HG02588 (cell line): ENCODE results near the gene HSD17B1.
"Not testable (repeated sequence)": the region's sequence is repeated elsewhere in the genome, so short reads cannot be mapped to it uniquely, and the experiment has no call there.

Source experiments
- ATAC-seq: cut with Tn5 transposase; IDR thresholded peaks from one replicate; pipeline ENCODE4 v1.9.1; 2021; ENCODE audit warnings: mild to moderate bottlenecking, moderate library complexity; ENCODE audit not compliant: unreplicated experiment

Gene HSD17B1

GRCh38 chr17:42522798-42523278, 29.9 kb upstream of the HSD17B1 start:
- ATAC-seq: no peak

DNA sequence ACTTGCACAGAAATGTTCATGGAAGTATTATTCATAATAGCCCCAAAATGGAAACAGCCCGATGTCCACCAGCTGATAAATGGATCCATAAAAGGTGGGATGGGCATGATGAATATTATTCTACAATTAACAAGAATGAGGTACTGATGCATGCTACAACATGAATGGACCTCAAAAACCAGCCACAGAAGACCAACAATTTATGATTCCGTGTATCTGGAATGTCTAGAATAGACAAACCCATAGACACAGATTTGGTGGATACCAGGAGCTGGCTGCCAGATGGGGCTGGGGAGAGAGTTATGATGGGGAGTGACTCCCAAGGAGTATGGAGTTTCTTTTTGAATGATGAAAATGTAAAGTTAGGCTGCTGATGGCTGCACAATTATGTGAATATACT, 27.5 kb upstream of the HSD17B1 start:
- ATAC-seq: no peak

- no peak for ATAC-seq
These were observed 26.7 kb upstream of the HSD17B1 start for GRCh38 chr17:42526031-42526444.

DNA sequence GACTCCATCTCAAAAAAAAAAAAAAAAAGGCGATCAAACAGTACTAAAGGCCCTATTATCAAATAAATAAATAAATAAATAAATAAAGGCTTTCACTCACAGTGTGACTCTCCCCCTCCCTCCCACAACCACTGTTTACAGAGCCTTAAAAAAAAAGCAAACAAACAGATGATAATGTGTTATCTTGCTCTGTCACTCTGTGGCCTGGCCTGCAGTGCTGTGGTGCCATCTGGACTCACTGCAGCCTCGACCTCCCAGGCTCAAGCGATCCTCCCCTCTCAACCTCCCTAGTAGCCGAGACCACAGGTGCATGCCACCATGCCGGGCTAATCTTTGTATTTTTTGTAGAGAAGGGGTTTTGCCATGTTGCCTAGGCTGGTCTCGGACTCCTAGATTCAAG, 24.8 kb upstream of the HSD17B1 start:
- ATAC-seq: no peak

- ATAC-seq: no peak
These were observed 23.7 kb upstream of the HSD17B1 start for GRCh38 chr17:42529061-42529460.

GRCh38 chr17:42530952-42531454, 21.7 kb upstream of the HSD17B1 start:
- no peak for ATAC-seq

- ATAC-seq: no peak
These were observed 21.0 kb upstream of the HSD17B1 start for GRCh38 chr17:42531455-42532354.

- ATAC-seq: no peak
These were observed 17.3 kb upstream of the HSD17B1 start for GRCh38 chr17:42535155-42536047.

DNA sequence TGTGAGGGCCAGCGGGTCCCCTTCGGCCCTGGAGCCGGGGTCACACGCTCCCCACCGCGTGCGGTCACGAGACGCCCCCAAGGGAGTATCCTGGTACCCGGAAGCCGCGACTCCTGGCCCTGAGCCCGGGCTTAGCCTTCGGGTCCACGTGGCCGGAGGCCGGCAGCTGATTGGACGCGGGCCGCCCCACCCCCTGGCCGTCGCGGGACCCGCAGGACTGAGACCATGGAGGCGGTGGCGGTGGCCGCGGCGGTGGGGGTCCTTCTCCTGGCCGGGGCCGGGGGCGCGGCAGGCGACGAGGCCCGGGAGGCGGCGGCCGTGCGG, 16.7 kb upstream of the HSD17B1 start, which contains the start of gene NAGLU:
Gene NAGLU, plus strand, starts transcription at position 194 of the 324 bp plus-strand sequence. Its CDS starts 32 bp downstream, at position 226.
- peak; percentile 81 for ATAC-seq

GRCh38 chr17:42536372-42537155, 16.2 kb upstream of the HSD17B1 start:
- peak; percentile 62 for ATAC-seq

DNA sequence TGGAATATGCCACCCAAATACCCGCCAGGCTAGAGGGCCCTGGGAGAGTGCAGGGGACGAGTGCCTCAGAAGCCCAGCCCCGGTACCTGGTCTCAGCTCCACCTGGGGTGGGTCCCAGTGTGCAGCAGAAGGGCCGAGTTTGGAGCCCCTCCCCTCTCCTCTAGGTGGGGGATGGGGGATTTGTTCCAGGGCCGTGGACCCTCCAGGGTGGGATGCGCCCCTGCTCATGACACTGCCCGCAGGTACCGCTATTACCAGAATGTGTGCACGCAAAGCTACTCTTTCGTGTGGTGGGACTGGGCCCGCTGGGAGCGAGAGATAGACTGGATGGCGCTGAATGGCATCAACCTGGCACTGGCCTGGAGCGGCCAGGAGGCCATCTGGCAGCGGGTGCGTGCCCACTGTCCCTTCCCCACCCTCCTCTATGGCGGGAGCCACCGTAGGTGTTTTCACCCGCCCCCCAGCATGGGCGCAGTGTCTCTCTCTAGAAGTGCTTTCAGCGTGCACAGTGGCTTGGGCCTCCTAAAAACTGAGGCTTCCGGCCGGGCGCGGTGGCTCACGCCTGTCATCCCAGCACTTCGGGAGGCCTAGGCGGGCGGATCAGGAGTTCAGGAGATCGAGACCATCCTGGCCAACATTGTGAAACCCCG, 15.4 kb upstream of the HSD17B1 start:
- no peak for ATAC-seq

- no peak for ATAC-seq
These were observed 14.8 kb upstream of the HSD17B1 start for GRCh38 chr17:42537826-42538451.

DNA sequence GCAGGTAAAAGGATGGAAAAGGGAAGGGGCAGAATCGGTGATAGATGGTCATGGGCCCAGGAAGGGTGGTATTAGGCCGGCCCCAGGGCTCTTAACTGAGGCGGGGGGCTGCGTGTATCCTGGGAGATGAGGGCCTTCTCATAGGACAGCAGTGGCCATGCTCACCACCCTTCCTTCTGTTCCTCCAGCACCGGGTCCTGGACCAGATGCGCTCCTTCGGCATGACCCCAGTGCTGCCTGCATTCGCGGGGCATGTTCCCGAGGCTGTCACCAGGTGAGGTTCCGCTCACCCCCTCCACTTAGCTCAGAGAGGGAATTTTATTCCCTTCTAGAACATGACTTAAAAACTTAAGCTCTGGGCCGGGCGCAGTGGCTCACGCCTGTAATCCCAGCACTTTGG, 14.2 kb upstream of the HSD17B1 start:
- no peak for ATAC-seq

DNA sequence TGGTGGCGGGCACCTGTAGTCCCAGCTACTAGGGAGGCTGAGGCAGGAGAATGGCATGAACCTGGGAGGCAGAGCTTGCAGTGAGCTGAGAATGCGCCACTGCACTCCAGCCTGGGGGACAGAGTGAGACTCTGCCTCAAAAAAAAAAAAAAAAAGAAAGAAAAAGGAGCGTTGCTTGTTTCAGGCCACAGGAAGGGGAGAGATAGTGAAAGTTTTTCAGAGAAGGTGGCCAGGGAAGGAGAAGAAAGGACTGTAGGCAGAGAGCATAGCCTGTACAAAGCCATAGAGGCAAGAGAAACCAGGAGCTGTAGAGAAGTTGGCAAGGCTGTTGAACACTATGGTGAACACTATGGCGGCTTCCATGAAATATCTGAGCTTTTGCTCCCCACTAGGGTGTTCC, 12.2 kb upstream of the HSD17B1 start:
- not testable (repeated sequence) for ATAC-seq

DNA sequence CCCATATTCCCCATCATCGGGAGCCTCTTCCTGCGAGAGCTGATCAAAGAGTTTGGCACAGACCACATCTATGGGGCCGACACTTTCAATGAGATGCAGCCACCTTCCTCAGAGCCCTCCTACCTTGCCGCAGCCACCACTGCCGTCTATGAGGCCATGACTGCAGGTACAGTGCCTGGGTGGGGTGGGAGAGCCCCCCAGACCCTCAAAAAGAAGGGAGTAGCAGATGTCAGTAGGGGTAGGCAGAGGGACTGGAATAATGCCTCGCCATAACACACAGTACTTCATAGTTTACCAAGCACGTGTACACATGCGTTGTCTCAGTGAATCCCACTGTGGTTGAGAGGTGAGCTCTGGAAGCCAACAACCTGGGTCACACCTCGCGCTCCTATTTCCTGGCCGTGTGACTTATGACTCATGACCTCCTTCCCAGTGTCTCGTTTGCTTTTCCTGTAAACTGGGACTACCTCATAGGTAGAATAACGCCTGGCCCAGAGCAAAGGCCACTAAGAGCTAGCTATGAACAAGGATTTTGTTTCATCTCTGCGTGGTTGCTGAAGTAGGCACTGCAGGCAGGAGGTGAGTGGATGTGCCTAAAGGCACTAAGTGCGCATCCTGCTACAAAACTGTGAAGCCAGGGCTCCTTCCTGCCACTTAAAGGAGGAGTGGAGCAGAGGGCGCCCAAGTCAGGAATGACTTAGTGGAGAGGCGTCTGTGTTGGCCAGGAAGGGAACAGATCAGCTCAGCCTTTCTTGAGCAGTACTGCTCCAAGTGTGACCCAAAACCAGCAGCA, 11.5 kb upstream of the HSD17B1 start:
- ATAC-seq: no peak

GRCh38 chr17:42543190-42544079, 9.3 kb upstream of the HSD17B1 start:
- no peak for ATAC-seq

GRCh38 chr17:42544874-42545283, 7.8 kb upstream of the HSD17B1 start:
- ATAC-seq: no peak
